CD8-positive, alpha-beta memory T cell (primary cell): ENCODE measurements around the gene TIGD1. TPM values are rescaled to one million over a fixed set of nuclear protein-coding genes. Genes with fewer than 3 reads are reported as not detected.

ENCODE experiments used
- CTCF ChIA-PET: fragments of 350-600 bp; sonication (Branson Sonifier 250); formaldehyde crosslinking; loops from one replicate; lab custom pipeline; 2021; ENCODE audit warnings: antibody characterized with exemption; lab: Charles Lee
- POLR2A ChIA-PET: fragments of 350-600 bp; sonication (Branson Sonifier 250); formaldehyde crosslinking; loops from one replicate; lab custom pipeline; 2021; ENCODE audit warnings: antibody characterized with exemption; lab: Charles Lee
- DNase-seq, 5 donors: peaks; one replicate each; pipeline versions ENCODE4 v3.0.0 to v3.0.0-alpha.2; 2020 to 2022; ENCODE audit warnings: mixed read lengths in 1 of 5
- H3K27ac ChIP-seq: one replicate; pipeline ENCODE4 v1.7.0; 2013; ENCODE audit warnings: low read depth, mild to moderate bottlenecking, low read length, moderate library complexity
- H3K27me3 ChIP-seq: 2 replicates; pipeline ENCODE4 v1.7.0; 2013; ENCODE audit warnings: low read length, mild to moderate bottlenecking; ENCODE audit not compliant: insufficient read depth, poor library complexity, severe bottlenecking
- H3K36me3 ChIP-seq: 2 replicates; pipeline ENCODE4 v1.7.0; 2013; ENCODE audit warnings: mild to moderate bottlenecking, low read length, moderate library complexity; ENCODE audit not compliant: insufficient read depth
- H3K4me1 ChIP-seq: 2 replicates; pipeline ENCODE4 v1.7.0; 2013; ENCODE audit warnings: mild to moderate bottlenecking, low read length, moderate library complexity; ENCODE audit not compliant: insufficient read depth
- H3K4me3 ChIP-seq: 2 replicates; pipeline ENCODE4 v1.7.0; 2013; ENCODE audit warnings: mild to moderate bottlenecking, low read length
- H3K9me3 ChIP-seq: 2 replicates; pipeline ENCODE4 v1.7.0; 2013; ENCODE audit warnings: mild to moderate bottlenecking, low read length
- H3K27ac Mint-ChIP-seq, 8 donors: one replicate each; pipeline ENCODE4 v1.8.0; 2020 to 2021; ENCODE audit warnings: mixed read lengths in 8 of 8, mild to moderate bottlenecking in 6 of 8, inconsistent platforms in 3 of 8, moderate library complexity in 3 of 8
- H3K27me3 Mint-ChIP-seq, 2 donors: one replicate each; pipeline ENCODE4 v1.8.0; 2020 to 2021; ENCODE audit warnings: mixed read lengths in 2 of 2, mild to moderate bottlenecking in 1 of 2, moderate library complexity in 1 of 2
- H3K36me3 Mint-ChIP-seq, 3 donors: one replicate each; pipeline ENCODE4 v1.8.0; 2020 to 2021; ENCODE audit warnings: mixed read lengths in 3 of 3, inconsistent platforms in 1 of 3, mild to moderate bottlenecking in 1 of 3
- H3K4me1 Mint-ChIP-seq, 3 donors: one replicate each; pipeline ENCODE4 v1.8.0; 2020 to 2021; ENCODE audit warnings: mixed read lengths in 3 of 3, inconsistent platforms in 1 of 3, mild to moderate bottlenecking in 1 of 3
- H3K4me3 Mint-ChIP-seq, 7 donors: one replicate each; pipeline ENCODE4 v1.8.0; 2020 to 2021; ENCODE audit warnings: mixed read lengths in 7 of 7, mild to moderate bottlenecking in 6 of 7, moderate library complexity in 4 of 7, inconsistent platforms in 2 of 7
- H3K9me3 Mint-ChIP-seq, 5 donors: one replicate each; pipeline ENCODE4 v1.8.0; 2020 to 2022; ENCODE audit warnings: mixed read lengths in 5 of 5, mild to moderate bottlenecking in 3 of 5, moderate library complexity in 2 of 5, inconsistent platforms in 1 of 5
- polyA plus RNA-seq: library from polyadenylated mRNA; unstranded; fragments of 300-500 nt; fragmentation: Illumina TruSeq; gene quantifications from one replicate; pipeline ENCODE4 v1.2.3, GENCODE V29; 2021
- total RNA-seq, 2 experiments: library from RNA; stranded (reverse); gene quantifications; one replicate each; pipeline ENCODE4 v1.2.3, GENCODE V29; 2021

The TIGD1 gene
- total and polyA plus RNA-seq, 3 experiments from 2014 or later: 6.4 to 7.0 (median 6.5) TPM

DNA sequence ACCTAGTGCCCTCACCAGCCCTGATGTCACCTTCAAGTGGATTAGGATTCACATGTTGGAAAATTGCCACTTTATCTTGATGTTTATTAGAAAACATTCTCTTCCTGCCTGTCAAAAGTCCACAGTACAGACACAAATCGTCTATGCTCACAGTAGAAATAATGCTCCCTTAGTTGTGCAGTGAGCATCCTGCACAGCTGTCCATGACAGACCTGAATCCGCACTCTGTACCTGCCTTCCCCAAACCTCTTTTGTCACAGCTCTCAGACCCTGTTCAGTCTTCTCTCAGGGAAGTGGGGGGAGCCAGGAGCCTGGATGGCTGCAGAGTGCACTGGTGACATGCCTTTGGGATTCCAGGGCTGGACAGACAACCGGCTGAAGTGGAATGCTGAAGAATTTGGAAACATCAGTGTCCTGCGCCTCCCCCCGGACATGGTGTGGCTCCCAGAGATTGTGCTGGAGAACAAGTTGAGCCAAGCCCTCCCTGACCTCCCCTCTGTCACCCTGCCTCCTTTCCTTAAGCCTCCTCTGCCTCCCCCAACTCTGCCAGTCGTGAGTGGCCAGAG lies 22.4 kb downstream of the TIGD1 start:
- Mint-ChIP-seq H3K27me3 (peaks cover 27 to 50% of the 10 kb centered on the region in 2 donors), H3K27ac (peak overlapping the region in 1 of 8 donors; percentile 36), H3K9me3 (no peaks in the 10 kb centered on the region), H3K36me3 (peaks cover 0 to 1% (median 0%) of the 10 kb centered on the region in 3 donors), H3K4me1 (peaks cover 17 to 24% (median 19%) of the 10 kb centered on the region in 3 donors), H3K4me3 (peak overlapping the region in 1 of 7 donors; percentile 7)
- H3K9me3 ChIP-seq: no peaks in the 10 kb centered on the region
- H3K4me1 ChIP-seq: peaks cover 22% of the 10 kb centered on the region
- POLR2A ChIA-PET: no interaction called here
- peaks cover 10% of the 10 kb centered on the region for H3K27me3 ChIP-seq
- no peaks in the 10 kb centered on the region for H3K36me3 ChIP-seq
- no peak overlapping the region for H3K27ac ChIP-seq
- no peak overlapping the region for H3K4me3 ChIP-seq
- CTCF ChIA-PET: no interaction called here
- DNase-seq: no peak

DNA sequence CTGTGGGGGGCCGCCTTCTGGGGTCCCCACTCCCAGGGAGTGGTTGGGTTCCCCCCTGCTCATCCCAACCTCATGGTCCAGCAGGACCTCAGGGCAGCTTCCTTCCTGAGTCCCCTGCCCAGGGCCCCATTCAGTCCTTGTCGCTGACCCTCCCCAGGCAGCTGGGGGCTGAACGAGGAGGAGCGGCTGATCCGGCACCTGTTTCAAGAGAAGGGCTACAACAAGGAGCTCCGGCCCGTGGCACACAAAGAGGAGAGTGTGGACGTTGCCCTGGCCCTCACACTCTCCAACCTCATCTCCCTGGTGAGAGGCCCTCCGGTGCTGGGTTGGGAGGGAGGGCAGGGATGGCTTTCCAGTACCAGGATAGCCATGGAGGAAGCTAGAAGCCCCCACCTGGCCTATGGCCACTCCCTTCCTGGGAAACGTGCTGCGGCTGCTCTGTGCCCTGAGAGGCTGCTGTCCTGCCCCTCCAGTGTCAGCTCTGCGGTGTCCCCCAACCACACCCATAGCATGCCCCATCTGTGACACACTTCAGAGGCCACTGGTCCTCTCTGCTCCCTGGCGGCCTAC lies 23.9 kb downstream of the TIGD1 start:
- Mint-ChIP-seq H3K27ac (no peak overlapping the region), H3K36me3 (peaks cover 0 to 1% (median 0%) of the 10 kb centered on the region in 3 donors), H3K4me1 (peaks cover 20 to 30% (median 22%) of the 10 kb centered on the region in 3 donors), H3K4me3 (no peak overlapping the region), H3K9me3 (no peaks in the 10 kb centered on the region), H3K27me3 (peaks cover 29 to 51% of the 10 kb centered on the region in 2 donors)
- H3K27ac ChIP-seq: no peak overlapping the region
- H3K4me1 ChIP-seq: peaks cover 25% of the 10 kb centered on the region
- no peak overlapping the region for H3K4me3 ChIP-seq
- ChIA-PET POLR2A (no interaction called here), CTCF (no interaction called here)
- peaks cover 20% of the 10 kb centered on the region for H3K27me3 ChIP-seq
- no peaks in the 10 kb centered on the region for H3K9me3 ChIP-seq
- no peak for DNase-seq
- no peaks in the 10 kb centered on the region for H3K36me3 ChIP-seq

DNA sequence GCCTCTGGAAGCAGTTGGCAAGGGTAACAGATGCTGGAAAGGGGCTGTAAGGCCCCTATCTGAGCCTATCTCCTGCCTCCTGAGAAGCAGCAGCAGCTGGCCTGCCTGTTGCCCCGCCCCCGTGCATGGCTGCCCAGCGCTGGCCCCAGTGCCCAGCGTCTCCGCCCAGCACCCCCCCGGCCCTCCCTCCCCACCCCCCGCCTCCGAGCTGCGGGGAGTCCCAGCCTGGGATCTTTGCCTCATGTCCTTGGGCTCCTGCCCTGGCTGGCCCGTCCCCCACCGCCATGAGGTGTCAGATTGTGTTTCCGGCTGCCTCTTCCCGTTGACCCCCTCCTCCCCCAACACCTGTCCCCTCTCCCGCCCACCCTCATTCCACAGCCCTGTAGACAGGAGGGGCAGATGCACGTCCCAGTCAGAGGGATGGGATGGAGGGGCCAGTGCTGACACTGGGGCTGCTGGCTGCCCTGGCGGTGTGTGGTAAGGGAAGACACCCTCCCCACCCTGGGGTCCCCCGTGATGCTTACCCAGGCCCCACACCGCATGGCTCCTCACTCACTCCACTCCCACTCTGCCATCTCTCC lies 24.5 kb downstream of the TIGD1 start, which contains the start of gene CHRND:
Gene CHRND (plus strand): TSS at position 370 of the 581 bp plus-strand sequence. CDS start 56 bp downstream, at position 426.
- H3K4me3 ChIP-seq: no peak within 1 kb of the TSS
- no peak for DNase-seq
- Mint-ChIP-seq H3K9me3 (no peaks in the 10 kb centered on the region), H3K27ac (peak within 1 kb of the TSS in 2 of 8 donors; percentile 38 to 67), H3K27me3 (peaks cover 31 to 52% of the 10 kb centered on the region in 2 donors), H3K36me3 (peaks cover 0 to 1% (median 0%) of the 10 kb centered on the region in 3 donors), H3K4me1 (peaks cover 21 to 31% (median 22%) of the 10 kb centered on the region in 3 donors), H3K4me3 (no peak within 1 kb of the TSS)
- H3K9me3 ChIP-seq: no peaks in the 10 kb centered on the region
- CTCF ChIA-PET: no interaction called here
- POLR2A ChIA-PET: no interaction called here
- peaks cover 25% of the 10 kb centered on the region for H3K4me1 ChIP-seq
- H3K27ac ChIP-seq: no peak within 1 kb of the TSS
- H3K27me3 ChIP-seq: peaks cover 22% of the 10 kb centered on the region
- no peaks in the 10 kb centered on the region for H3K36me3 ChIP-seq

DNA sequence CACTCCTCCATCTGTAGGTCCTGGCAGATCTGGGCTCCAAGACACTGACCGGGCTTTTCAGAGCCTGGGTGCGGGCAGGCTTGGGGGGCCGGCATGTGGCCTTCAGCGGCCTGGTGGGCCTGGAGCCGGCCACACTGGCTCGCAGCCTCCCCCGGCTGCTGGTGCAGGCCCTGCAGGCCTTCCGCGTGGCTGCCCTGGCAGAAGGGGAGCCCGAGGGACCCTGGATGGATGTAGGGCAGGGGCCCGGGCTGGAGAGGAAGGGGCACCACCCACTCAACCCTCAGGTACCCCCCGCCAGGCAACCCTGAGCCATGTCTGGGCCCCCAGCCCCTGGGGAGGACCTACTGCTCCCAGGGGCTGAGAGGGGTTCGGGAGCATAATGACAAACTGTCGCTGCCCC lies 25.2 kb downstream of the TIGD1 start:
- no peak overlapping the region for H3K4me3 ChIP-seq
- peaks cover 22% of the 10 kb centered on the region for H3K27me3 ChIP-seq
- CTCF ChIA-PET: no interaction called here
- peaks cover 0 to 1% (median 0%) of the 10 kb centered on the region in 3 donors for H3K36me3 Mint-ChIP-seq
- H3K4me1 Mint-ChIP-seq: peaks cover 21 to 31% (median 22%) of the 10 kb centered on the region in 3 donors
- peaks cover 25% of the 10 kb centered on the region for H3K4me1 ChIP-seq
- H3K27me3 Mint-ChIP-seq: peaks cover 33 to 53% of the 10 kb centered on the region in 2 donors
- H3K9me3 ChIP-seq: no peaks in the 10 kb centered on the region
- POLR2A ChIA-PET: no interaction called here
- H3K27ac ChIP-seq: no peak overlapping the region
- H3K4me3 Mint-ChIP-seq: no peak overlapping the region
- no peaks in the 10 kb centered on the region for H3K36me3 ChIP-seq
- no peak overlapping the region for H3K27ac Mint-ChIP-seq
- DNase-seq: no peak
- H3K9me3 Mint-ChIP-seq: no peaks in the 10 kb centered on the region

DNA sequence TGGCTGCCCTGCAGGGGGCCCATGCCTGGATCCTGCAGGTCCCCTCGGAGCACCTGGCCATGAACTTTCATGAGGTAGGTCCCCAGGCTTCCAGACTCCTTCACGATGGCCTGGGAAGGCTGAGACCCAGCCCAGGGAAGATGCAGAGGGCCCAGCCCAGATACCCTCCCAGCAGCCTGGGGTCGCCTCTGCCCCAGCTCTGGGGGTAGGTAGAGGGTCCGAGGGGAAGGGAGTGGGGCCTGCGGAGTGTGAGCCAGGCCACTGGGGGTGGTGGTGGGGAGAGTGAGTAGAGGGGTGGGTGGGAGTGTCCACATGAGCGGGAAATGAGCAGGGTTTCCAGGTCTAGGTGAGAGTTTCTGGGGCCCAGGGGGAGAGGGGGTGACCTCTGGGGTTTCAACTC lies 25.6 kb downstream of the TIGD1 start:
- peaks cover 22% of the 10 kb centered on the region for H3K27me3 ChIP-seq
- POLR2A ChIA-PET: no interaction called here

DNA sequence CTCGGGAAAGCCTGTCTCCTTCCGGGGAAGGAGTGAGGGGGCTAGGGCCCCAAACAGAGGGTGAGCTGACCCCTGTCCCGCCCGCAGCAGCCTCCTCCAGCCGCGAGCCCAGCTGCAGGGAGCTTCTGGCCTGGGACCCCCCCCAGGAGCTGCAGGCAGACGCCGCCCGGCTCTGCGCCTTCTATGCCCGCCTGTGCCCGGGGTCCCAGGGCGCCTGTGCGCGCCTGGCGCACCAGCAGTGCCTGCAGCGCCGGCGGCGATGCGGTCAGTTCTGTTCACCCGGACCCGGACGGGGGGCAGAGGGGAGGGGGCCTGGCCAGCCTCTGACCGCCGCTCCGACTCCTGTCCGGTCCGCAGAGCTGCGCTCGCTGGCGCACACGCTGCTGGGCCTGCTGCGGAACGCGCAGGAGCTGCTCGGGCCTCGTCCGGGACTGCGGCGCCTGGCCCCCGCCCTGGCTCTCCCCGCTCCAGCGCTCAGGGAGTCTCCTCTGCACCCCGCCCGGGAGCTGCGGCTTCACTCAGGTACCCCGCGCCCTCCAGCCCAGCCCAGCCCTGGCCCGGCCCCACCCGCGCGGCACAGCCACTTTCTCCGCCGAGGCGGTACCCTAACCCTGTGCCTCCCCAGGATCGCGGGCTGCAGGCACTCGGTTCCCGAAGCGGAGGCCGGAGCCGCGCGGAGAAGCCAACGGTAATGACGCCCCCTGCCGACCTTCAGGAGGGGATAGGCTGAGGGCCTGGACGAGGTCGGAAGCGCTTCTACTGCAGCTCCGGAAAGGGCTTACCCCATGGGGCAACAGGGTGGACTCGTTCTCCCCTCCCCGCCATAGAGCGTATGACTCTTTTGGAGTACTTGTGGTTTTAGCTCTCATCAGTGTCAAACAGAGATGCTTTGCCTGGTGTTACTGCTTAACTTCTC lies 26.4 kb downstream of the TIGD1 start:
- Histone ChIP-seq H3K4me3 (no peak overlapping the region), H3K27ac (no peak overlapping the region), H3K9me3 (no peaks in the 10 kb centered on the region), H3K36me3 (no peaks in the 10 kb centered on the region), H3K27me3 (peaks cover 22% of the 10 kb centered on the region), H3K4me1 (peaks cover 22% of the 10 kb centered on the region)
- ChIA-PET CTCF (interaction anchor here (0.8 kb wide), 1 partner anchor 14 kb away, joined by 3 read pairs; no protein-coding TSS in a partner anchor), POLR2A (no interaction called here)
- Mint-ChIP-seq H3K27me3 (peaks cover 31 to 53% of the 10 kb centered on the region in 2 donors), H3K4me1 (peaks cover 17 to 28% (median 17%) of the 10 kb centered on the region in 3 donors), H3K27ac (no peak overlapping the region), H3K36me3 (peaks cover 0 to 1% (median 0%) of the 10 kb centered on the region in 3 donors), H3K9me3 (no peaks in the 10 kb centered on the region), H3K4me3 (peak overlapping the region in 4 of 7 donors; percentile 54 to 74 (median 66))
- DNase-seq: no peak

More for the DNA sequence above, 25.6 kb downstream of the TIGD1 start:
- no peak overlapping the region for H3K27ac ChIP-seq
- Mint-ChIP-seq H3K9me3 (no peaks in the 10 kb centered on the region), H3K4me3 (no peak overlapping the region), H3K27ac (no peak overlapping the region), H3K4me1 (peaks cover 21 to 31% (median 22%) of the 10 kb centered on the region in 3 donors), H3K36me3 (peaks cover 0 to 1% (median 0%) of the 10 kb centered on the region in 3 donors), H3K27me3 (peaks cover 32 to 54% of the 10 kb centered on the region in 2 donors)
- H3K4me1 ChIP-seq: peaks cover 25% of the 10 kb centered on the region
- no peaks in the 10 kb centered on the region for H3K36me3 ChIP-seq
- H3K9me3 ChIP-seq: no peaks in the 10 kb centered on the region
- CTCF ChIA-PET: interaction anchor here (0.8 kb wide), 1 partner anchor 13 kb away, joined by 3 read pairs; no protein-coding TSS in a partner anchor
- H3K4me3 ChIP-seq: no peak overlapping the region
- DNase-seq: no peak

DNA sequence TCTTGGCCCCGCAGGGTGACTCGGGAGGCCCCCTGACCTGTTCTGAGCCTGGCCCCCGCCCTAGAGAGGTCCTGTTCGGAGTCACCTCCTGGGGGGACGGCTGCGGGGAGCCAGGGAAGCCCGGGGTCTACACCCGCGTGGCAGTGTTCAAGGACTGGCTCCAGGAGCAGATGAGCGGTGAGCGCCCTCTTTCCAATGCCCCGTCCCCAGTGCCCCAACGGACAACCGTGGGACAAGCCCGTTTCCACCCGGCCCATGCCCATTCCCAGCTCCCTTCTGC lies 27.0 kb downstream of the TIGD1 start:
- ChIA-PET CTCF (no interaction called here), POLR2A (no interaction called here)
- H3K9me3 ChIP-seq: no peaks in the 10 kb centered on the region
- H3K27me3 ChIP-seq: peaks cover 22% of the 10 kb centered on the region
- Mint-ChIP-seq H3K4me3 (peak overlapping the region in 6 of 7 donors; percentile 38 to 74 (median 63)), H3K9me3 (no peaks in the 10 kb centered on the region), H3K27ac (no peak overlapping the region), H3K36me3 (peaks cover 0 to 1% (median 0%) of the 10 kb centered on the region in 3 donors), H3K27me3 (peaks cover 28 to 51% of the 10 kb centered on the region in 2 donors), H3K4me1 (peaks cover 11 to 22% (median 11%) of the 10 kb centered on the region in 3 donors)
- H3K4me3 ChIP-seq: no peak overlapping the region
- no peak for DNase-seq
- no peaks in the 10 kb centered on the region for H3K36me3 ChIP-seq
- H3K27ac ChIP-seq: no peak overlapping the region
- H3K4me1 ChIP-seq: peaks cover 16% of the 10 kb centered on the region
